Vagina (tissue), 2 donors: Measurements from ENCODE around the gene YBX1.

Experiments used
- CTCF ChIP-seq, 3 experiments: fragments of 450-650 bp in 2 of 3; fragments of 200-600 bp in 1 of 3; sonication (generic) in 1 of 3; IDR thresholded peaks; one replicate each; pipeline ENCODE4 v1.5.1; 2017 to 2019; ENCODE audit warnings: antibody characterized with exemption in 3 of 3, mild to moderate bottlenecking in 2 of 3, moderate library complexity in 2 of 3
- POLR2A ChIP-seq, 2 donors: fragments of 450-650 bp; IDR thresholded peaks; one replicate each; pipeline ENCODE4 v1.6.1; 2017; ENCODE audit warnings: antibody characterized with exemption in 2 of 2, mild to moderate bottlenecking in 2 of 2, moderate library complexity in 2 of 2

- TF ChIP-seq POLR2A (IDR thresholded peaks at IDR 0.05) (no peak), CTCF (IDR thresholded peaks at IDR 0.05) (no peak)
Observed at GRCh38 chr1:42646056-42646455, 36.2 kb upstream of the YBX1 start.
